ENCODE measurements around the gene POU3F1. TPM values are rescaled to one million over a fixed set of nuclear protein-coding genes. Genes with fewer than 3 reads are reported as not detected.

Gene POU3F1
- total RNA-seq, 2 experiments from 2014 or later: 0.83 to 0.88 TPM

DNA sequence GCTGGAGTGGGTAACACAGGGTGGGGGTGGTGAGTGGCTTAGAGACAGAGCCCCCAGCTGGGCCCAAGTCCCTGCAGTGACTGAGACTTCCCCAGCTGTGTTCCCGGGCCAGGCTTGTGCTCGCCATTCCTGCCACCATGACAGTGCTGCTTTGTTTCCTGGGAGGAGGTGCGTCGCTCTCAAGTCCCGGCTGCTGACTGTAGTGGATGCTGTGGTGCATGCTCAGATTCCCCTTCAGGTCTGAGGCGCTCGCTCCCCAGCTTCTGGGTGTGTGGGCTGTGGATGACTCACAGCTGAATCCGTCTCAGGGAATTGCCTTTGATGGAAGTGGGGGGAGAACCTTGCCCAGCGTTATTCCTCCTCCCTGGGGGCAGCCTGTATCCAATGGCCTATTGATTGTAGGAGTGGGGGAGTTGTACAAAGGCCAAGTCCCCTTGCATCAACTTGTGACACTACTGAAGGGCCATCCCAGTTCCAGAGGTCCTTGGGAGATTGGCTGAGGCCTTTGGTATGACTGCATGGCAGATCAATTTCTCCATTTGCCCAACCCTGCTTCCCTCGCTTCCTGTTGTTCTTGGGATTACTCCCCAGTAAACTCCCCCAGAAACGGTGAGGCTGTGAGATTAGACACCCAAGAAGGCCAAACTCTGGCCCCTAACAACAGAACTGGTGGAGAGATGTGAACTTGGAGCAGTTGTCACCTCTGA is 17.8 kb upstream of the POU3F1 start:
- POLR2A ChIA-PET: no interaction called here

DNA sequence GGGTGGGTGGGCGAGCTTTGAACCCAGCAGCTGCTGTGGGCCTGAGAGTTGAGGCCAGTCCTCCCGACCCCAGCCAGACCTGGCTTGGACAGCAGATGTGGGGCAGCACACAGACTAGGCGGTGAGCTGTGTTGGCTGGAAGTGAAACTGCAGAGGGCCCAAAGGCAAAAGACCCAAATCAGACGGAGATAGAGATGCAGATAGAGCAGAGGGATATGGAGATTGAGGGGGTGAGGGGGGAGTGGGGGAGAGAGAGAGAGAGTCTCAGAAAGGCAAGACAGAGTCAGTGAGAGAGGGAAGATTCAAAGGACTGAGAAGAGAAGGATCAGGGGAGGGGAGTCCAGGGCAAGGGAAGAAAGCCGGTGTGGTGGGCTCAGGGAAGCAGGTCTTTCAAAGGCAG is 17.0 kb upstream of the POU3F1 start:
- Mint-ChIP-seq H3K4me1 (no peaks in the 10 kb centered on the region), H3K36me3 (no peaks in the 10 kb centered on the region), H3K4me3 (no peak overlapping the region), H3K9me3 (no peaks in the 10 kb centered on the region), H3K27ac (no peak overlapping the region), H3K27me3 (peaks cover 14% of the 10 kb centered on the region)
- DNase-seq (no peak), ATAC-seq (ENCODE audit: low read depth) (no peak)
- POLR2A ChIA-PET: no interaction called here

More for the DNA sequence above, 17.8 kb upstream of the POU3F1 start:
- H3K9me3 Mint-ChIP-seq: no peaks in the 10 kb centered on the region
- H3K4me3 Mint-ChIP-seq: no peak overlapping the region
- DNase-seq: no peak
- H3K27ac Mint-ChIP-seq: no peak overlapping the region
- H3K36me3 Mint-ChIP-seq: no peaks in the 10 kb centered on the region
- H3K4me1 Mint-ChIP-seq: no peaks in the 10 kb centered on the region
- H3K27me3 Mint-ChIP-seq: peaks cover 18% of the 10 kb centered on the region
- no peak for ATAC-seq (ENCODE audit: low read depth)

DNA sequence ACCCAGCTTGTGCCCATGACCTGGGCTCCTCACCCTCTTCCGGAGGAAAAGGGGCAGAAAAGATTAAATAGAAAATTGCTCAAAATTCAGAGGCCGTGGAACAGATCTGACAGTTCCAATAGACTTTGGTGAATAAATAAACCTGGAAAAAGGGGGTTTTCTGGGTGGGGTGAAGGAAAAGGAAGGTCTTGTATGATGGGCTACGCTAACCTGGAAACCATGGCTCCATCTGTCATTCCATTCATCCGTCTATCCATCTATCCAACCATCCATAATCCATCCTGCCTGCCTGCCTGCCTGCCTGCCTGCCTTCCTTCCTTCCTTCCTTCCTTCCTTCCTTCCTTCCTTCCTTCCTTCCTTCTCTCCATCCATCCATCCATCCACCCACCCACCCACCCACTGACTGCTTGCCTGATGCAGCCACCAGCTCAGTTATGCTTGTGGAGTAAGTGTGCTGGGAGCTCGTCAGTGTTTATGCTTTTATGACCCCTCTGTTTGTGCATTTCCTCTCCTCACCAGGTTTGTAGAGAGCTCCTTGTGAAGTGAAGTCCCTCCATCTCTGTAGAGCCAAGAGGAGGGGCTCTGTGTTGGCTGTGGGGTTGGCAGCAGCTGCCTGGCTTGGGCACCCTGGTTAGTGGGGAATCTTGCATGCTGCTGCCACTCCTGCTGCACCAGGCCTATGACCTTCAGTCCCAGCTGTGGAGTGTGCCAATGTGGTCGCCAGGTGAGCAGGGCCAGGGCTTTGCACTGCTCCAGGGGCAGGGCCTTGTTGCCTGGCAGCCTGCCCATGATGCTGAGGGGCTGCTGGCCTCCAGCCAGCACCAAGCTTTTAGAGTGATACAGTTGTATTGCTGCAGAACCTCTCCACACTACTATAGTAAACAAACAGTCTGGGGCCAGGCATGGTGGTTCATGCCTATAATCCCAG is 16.0 kb upstream of the POU3F1 start:
- ATAC-seq (ENCODE audit: low read depth) (no peak), DNase-seq (no peak)
- Mint-ChIP-seq H3K27me3 (peaks cover 11% of the 10 kb centered on the region), H3K9me3 (no peaks in the 10 kb centered on the region), H3K4me1 (no peaks in the 10 kb centered on the region), H3K4me3 (no peak overlapping the region), H3K36me3 (no peaks in the 10 kb centered on the region), H3K27ac (no peak overlapping the region)
- POLR2A ChIA-PET: no interaction called here

DNA sequence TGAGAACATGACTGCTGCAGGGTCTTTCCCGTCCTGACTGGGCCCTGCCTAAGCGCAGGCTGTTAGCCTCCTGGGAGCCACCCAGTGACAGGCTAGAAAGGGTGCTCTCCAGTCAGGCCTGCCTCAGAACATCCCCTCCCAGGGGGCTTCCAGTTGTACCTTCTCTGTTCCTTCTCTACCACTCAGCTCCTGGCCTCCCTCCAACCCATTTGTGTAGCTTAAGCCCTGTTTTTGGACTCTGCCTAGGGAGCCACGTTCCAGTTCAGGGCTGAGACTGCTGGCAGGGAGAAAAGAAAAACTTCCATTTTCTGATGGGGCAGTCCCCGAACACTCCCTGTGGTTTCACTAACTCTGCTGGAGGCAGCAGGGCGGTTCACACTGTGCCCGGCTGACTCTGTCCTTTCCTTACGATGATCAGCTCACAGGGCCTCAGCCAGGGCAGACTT is 15.3 kb upstream of the POU3F1 start:
- Mint-ChIP-seq H3K36me3 (no peaks in the 10 kb centered on the region), H3K9me3 (no peaks in the 10 kb centered on the region), H3K27me3 (peaks cover 6% of the 10 kb centered on the region), H3K4me3 (no peak overlapping the region), H3K27ac (no peak overlapping the region), H3K4me1 (no peaks in the 10 kb centered on the region)
- POLR2A ChIA-PET: no interaction called here
- DNase-seq (no peak), ATAC-seq (ENCODE audit: low read depth) (no peak)

DNA sequence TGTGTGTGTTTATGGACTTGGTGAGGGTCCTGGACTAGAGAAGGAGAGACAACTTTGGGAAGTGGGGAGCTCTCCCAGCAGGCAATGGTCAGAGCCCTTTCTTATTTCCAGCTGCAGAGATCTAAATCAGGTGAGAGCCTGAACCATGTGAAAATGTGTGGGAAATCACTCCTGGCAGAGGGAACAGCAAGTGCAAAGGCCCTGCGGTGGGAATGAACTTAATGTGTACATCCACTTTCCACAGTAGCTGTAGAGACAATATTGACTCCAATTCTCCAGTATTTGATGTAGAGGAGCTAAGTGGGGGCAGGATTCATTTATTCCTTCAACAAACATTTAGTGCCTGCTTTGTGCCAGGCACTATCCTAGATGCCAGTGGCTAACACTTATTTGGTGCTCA is 14.7 kb upstream of the POU3F1 start:
- H3K27me3 Mint-ChIP-seq: peaks cover 8% of the 10 kb centered on the region
- no peak overlapping the region for H3K4me3 Mint-ChIP-seq
- no peaks in the 10 kb centered on the region for H3K4me1 Mint-ChIP-seq
- H3K9me3 Mint-ChIP-seq: no peaks in the 10 kb centered on the region
- no peaks in the 10 kb centered on the region for H3K36me3 Mint-ChIP-seq
- H3K27ac Mint-ChIP-seq: no peak overlapping the region
- POLR2A ChIA-PET: no interaction called here
- ATAC-seq (ENCODE audit: low read depth) (no peak), DNase-seq (no peak)

DNA sequence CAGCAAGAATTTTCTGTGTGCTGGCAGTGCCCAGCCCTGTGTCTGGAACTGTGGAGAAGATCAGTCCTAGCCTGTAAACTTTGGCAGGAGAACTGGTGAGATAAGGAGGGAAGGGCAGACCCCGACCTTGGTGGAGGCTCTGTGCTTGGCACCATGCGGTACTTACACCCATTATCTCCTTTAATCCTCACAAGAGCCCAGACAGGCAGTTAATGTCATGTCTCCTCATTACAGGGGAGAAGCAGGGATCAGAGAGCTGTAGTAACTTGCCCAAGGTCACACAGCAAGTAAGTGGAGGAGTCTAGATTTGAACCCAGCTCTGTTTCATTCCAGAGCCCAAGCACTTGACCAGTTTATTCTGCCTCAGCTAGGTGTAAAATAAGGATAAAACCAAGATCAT is 13.9 kb upstream of the POU3F1 start:
- no peaks in the 10 kb centered on the region for H3K4me1 Mint-ChIP-seq
- no peak for ATAC-seq (ENCODE audit: low read depth)
- H3K36me3 Mint-ChIP-seq: no peaks in the 10 kb centered on the region
- H3K27ac Mint-ChIP-seq: no peak overlapping the region
- POLR2A ChIA-PET: no interaction called here
- no peaks in the 10 kb centered on the region for H3K9me3 Mint-ChIP-seq
- no peak for DNase-seq
- peaks cover 13% of the 10 kb centered on the region for H3K27me3 Mint-ChIP-seq
- no peak overlapping the region for H3K4me3 Mint-ChIP-seq

DNA sequence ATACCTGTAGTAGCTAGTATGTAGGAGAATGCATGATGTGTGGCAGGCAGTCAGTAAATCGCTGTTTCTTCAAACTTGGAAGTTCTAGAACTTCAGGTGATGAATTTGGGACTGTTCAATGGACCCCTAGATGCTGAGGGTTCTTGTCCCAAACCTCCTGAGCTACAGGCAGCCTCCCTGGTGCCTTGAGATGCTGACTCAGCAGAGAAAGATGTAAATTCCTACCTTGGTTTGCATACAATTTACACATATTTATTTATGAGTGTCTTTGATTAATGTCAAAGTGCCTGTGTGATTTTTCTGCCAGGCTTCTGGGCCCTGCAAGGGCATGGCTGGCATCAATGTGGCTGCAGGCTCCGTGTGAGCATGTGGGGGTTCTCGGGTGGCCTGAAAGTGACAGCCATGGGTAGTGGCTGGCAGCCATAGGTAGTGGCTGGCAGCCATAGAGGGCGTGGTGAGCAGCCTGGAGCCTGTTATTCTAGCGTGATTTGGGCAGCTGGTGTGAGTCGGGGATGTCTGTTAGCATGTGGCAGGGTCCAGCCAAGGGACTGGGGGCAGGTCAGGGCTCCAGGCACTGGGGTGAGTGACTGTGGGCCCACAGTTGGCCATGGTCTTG is 13.2 kb upstream of the POU3F1 start:
- H3K27me3 Mint-ChIP-seq: peaks cover 15% of the 10 kb centered on the region
- no peak overlapping the region for H3K27ac Mint-ChIP-seq
- DNase-seq: no peak
- no peak overlapping the region for H3K4me3 Mint-ChIP-seq
- POLR2A ChIA-PET: no interaction called here
- no peaks in the 10 kb centered on the region for H3K9me3 Mint-ChIP-seq
- ATAC-seq (ENCODE audit: low read depth): no peak
- H3K36me3 Mint-ChIP-seq: no peaks in the 10 kb centered on the region
- no peaks in the 10 kb centered on the region for H3K4me1 Mint-ChIP-seq

DNA sequence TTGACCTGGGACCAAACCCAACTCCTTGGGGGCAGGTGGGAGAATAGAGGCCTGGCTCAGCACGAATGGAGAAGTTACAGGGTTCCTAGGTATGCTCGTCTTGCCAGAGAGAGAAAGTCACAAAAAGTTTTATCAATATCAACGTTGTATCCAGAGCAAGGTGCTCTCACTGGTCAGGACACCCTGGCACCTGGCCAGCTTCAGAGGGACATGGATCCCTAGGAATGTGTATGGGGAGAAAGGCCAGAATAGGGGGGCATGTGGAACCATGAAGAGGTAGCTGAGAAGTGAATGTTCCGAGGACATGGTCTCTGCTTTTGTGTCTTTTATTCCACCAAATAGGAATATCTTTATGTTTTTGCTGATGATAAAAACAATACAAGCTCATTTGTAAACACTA is 9.4 kb upstream of the POU3F1 start:
- H3K4me1 Mint-ChIP-seq: peaks cover 4% of the 10 kb centered on the region
- H3K36me3 Mint-ChIP-seq: no peaks in the 10 kb centered on the region
- no peaks in the 10 kb centered on the region for H3K9me3 Mint-ChIP-seq
- DNase-seq (no peak), ATAC-seq (ENCODE audit: low read depth) (no peak)
- H3K27me3 Mint-ChIP-seq: peaks cover 17% of the 10 kb centered on the region
- H3K27ac Mint-ChIP-seq: no peak overlapping the region
- POLR2A ChIA-PET: no interaction called here
- no peak overlapping the region for H3K4me3 Mint-ChIP-seq

DNA sequence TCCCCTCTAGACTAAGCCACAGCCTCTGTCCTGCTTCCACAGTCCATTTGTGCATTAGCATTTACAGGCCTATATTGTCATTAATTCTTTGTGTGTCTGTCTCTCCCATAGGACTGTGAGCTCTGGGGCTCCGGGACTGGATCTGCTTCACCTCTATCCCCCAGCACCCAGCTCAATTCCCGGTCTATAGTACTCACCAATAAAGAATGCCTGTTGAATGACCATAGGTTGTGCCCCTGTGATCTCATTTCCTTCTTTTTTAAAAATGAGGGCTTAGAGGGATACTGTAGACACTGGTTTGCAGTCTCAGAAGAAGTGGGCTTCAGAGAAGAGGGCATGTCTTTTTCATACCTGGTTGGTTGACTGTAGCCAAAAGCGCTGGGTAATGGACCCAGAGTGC is 8.8 kb upstream of the POU3F1 start:
- H3K27ac Mint-ChIP-seq: no peak overlapping the region
- ATAC-seq (ENCODE audit: low read depth): no peak
- H3K4me1 Mint-ChIP-seq: peaks cover 4% of the 10 kb centered on the region
- no peaks in the 10 kb centered on the region for H3K9me3 Mint-ChIP-seq
- no peak overlapping the region for H3K4me3 Mint-ChIP-seq
- DNase-seq: no peak
- POLR2A ChIA-PET: no interaction called here
- H3K27me3 Mint-ChIP-seq: peaks cover 17% of the 10 kb centered on the region
- no peaks in the 10 kb centered on the region for H3K36me3 Mint-ChIP-seq

DNA sequence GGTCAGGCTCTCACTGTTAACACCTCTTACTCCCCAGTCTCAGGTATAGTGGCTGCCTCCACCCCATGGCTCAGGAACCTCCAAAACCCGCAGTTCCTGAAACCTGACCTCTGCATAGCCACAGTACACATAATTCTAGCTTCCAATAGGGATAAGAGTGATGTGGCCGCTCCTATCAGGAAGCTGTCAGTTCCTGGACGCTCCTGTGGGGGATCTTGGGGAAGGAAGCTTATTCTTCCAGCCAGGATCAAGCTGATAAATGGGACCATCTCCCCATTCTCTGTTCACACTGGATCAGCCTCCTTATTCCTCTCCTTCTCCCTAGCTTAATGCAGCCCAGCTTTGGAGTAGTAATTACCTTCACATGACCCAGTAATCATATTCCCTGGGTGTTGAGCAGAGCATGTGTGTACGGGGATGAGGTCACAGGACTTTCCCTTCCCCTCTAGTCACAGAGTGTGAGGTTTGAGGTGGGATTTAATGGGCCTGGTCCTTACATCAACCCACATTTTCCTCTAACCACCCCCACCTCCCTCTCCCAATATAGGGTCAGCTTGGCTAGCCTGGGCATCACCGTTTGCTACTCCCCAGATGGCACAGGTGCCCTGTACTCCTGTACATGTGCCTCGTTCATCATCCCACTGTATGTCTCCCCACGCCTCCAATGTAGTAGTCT is 7.0 kb upstream of the POU3F1 start:
- H3K36me3 Mint-ChIP-seq: no peaks in the 10 kb centered on the region
- ATAC-seq (ENCODE audit: low read depth) (no peak), DNase-seq (no peak)
- POLR2A ChIA-PET: no interaction called here
- H3K27ac Mint-ChIP-seq: no peak overlapping the region
- H3K27me3 Mint-ChIP-seq: peaks cover 32% of the 10 kb centered on the region
- no peak overlapping the region for H3K4me3 Mint-ChIP-seq
- H3K4me1 Mint-ChIP-seq: peaks cover 4% of the 10 kb centered on the region
- H3K9me3 Mint-ChIP-seq: no peaks in the 10 kb centered on the region

DNA sequence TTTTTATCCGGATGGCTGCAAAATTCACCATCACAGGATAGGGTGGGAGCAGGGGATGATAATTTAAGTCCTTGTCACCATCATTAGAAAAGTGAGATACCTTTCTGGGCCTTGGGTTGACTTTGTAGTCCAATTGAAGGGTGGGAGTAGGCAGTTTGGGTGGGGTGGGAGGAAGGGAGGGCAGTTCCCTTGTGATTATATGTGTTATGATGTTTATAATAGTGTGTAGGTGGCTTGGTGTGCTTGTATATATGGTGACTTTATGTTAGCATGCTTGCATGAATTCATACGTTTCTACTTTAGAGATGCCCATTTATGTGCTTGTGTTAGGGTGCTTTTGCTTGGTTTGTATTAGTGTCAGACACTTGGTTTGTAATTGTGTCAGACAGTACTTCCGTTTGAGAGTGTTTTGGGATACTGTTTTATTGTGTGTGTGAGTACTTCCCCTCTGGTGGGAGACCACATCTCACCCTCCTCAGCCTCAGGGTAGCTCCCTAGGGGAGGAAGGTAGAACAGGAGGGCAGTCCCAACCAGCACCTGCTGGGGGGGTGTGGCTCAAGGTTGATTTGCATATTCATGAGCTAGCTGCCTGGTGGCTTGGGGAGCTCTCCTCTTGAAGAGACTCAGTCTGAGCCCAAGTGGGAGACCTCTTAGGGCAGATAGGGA is 6.3 kb upstream of the POU3F1 start:
- DNase-seq (no peak), ATAC-seq (ENCODE audit: low read depth) (no peak)
- H3K4me1 Mint-ChIP-seq: peaks cover 4% of the 10 kb centered on the region
- H3K4me3 Mint-ChIP-seq: no peak overlapping the region
- no peak overlapping the region for H3K27ac Mint-ChIP-seq
- POLR2A ChIA-PET: no interaction called here
- no peaks in the 10 kb centered on the region for H3K36me3 Mint-ChIP-seq
- peaks cover 35% of the 10 kb centered on the region for H3K27me3 Mint-ChIP-seq
- no peaks in the 10 kb centered on the region for H3K9me3 Mint-ChIP-seq

DNA sequence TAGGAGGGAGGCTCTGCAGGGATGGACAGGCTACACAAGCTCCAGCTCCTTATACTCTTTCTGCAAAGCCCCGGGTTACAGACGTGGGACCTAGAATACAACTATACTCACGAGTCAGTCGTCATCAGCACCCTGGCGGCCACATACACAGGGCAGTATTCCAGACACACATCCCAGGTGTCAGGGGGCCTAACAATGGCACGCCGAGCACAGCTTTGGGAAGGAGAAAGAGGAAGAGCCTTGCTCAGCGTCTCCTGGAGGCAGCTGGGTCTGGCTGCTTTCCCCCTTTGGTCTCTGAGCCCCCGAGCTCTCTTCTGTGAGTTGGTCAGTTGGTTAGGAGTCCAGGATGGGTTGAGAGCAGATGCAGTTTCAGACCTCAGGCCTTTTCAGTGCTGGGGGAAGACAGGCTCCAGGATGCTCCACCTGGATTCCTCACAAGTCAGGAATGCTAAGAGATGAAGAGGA is 4.5 kb upstream of the POU3F1 start:
- H3K36me3 Mint-ChIP-seq: no peaks in the 10 kb centered on the region
- no peak overlapping the region for H3K4me3 Mint-ChIP-seq
- no peak for DNase-seq
- peaks cover 4% of the 10 kb centered on the region for H3K4me1 Mint-ChIP-seq
- no peak for ATAC-seq (ENCODE audit: low read depth)
- H3K9me3 Mint-ChIP-seq: no peaks in the 10 kb centered on the region
- H3K27me3 Mint-ChIP-seq: peaks cover 38% of the 10 kb centered on the region
- no peak overlapping the region for H3K27ac Mint-ChIP-seq
- POLR2A ChIA-PET: no interaction called here

Measured in activated naive CD8-positive, alpha-beta T cell treated with anti-CD3 and anti-CD28 coated beads, Interleukin-2, amount 10 ng/mL, durations not matched to agents 7 days and 5 days (primary cell).